Cerebellar cortex (tissue), 1 donor: ENCODE results near the gene GRK5.

Experiments
- DNase-seq: peaks from one replicate; pipeline ENCODE4 v3.0.0-alpha.2; 2015; ENCODE audit warnings: low spot score

Gene GRK5

DNA sequence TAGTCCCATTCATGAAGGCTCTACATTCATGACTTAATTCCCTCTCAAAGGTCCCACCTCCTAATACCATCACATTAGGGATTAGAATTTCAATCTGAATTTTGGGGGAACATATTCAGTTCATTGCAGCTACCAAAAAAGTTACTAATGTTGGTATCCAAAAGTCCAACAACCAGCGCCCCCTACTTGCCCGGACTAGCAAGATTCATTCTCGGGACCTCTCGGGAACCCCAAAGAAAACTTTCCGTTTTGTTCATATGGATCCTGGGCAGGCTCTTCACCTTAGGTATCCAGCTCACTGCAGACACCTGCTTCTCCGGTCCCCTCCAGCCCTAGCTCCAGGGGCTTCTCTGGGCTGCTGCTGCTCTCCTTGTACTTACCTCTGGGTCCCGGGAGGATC is 8.9 kb upstream of the GRK5 start:
- peak; percentile 37 for DNase-seq

DNA sequence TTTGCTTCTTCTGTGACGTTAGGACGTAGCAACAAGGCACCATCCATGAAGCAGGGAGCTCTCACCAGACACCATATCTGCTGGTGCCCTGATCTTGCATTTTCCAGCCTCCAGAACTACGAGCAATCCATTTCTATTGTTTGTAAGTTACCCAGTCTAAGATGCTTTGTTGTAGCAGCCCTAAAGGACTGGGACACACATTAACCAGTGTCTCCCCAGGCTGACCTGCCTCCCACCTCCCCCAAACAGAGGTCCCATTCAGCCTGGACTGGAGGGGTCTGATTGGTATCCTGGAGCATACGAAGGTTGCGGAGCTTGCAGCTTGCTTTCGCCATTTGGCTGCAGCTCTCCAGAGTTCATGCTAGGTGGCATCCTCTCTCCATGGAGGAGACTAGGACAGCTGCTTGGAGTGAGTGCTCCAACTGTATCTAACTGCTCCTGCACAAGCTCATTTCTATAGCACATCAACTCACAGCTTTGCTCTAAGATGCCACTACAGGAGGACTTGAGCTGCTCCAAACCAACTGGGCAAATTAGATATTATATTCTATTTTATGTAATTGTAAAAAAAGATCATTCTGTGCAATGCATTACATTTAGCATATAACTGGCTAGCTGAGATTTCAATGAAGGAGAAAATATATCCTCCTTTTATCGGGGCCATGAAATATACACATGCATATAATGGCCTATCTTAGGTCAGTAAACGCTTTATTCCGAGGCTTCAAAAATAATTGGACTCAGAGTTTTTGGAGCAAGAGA is 8.0 kb upstream of the GRK5 start:
- peak; percentile 90 for DNase-seq

DNA sequence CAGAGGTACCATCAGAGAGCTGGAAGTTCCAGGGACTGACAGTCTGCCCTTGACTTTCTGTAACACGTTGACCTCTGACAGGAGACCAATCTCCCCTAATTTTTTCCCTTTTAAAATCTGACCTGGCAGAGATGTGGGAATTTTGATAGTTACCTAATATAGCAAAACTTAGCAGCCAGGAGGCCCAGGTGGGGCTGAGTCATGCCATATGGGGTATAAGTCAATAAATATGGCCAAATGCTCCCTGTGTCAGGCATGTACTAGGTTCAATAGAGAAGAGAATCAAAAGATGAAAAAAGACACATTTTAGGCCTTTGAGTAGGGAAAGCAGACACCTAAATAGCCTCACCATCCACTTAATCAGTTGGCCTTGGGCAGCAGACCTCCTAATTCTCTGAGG is 6.1 kb upstream of the GRK5 start:
- no peak for DNase-seq

DNA sequence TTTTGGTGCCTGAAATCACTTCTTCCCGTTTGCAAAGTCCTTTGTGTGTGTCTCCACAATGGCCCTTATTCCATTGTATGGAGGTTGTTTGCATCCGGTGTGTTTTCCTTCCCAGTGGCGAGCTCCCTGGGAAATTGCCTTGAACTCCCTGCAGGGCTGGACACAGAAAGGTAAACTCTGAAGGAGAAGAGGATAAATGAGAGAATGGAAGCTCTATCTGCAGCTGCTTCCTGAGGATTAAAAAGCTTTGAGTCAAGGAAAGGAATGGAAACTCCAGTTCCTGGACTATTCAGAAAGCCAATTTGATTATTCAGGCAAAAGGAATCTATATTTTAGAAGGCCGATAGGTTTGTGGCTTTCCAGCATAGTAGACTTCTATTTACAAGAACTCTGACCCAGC is 4.4 kb upstream of the GRK5 start:
- DNase-seq: no peak

DNA sequence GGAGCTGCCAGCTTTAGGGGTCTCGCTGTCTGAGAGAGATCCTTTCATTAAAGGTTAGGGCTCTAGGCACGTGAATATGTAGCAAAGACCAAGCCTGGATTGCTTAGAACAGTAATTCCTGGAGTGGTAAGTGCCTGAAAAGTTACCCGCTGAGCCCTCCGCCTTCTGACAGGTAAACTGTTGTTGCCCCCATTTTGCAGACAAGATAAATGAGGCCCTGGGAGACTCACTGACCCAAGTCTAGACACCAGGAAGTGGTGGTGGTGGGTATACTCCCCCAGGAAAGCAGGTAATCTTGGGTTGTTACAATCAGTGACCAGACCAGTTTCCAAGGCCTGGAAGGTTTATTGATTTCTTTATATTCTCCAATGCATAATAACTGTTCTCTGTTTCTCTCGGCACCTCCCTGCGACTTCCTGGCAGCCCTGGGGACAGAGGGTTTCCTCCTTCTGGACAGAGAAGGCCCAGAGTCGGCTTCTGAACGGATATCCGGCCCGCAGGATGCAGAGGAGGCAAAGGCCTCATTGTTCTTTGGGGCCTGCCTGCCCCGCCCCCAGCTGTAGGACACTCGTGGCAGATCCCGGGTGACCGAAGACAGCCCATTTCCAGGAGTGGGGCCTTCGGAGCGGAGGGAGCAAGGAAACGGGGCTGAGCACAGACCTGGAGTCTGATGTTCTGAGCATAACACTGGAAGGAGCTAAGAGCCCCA is 1.3 kb upstream of the GRK5 start:
- DNase-seq: peak; percentile 23

DNA sequence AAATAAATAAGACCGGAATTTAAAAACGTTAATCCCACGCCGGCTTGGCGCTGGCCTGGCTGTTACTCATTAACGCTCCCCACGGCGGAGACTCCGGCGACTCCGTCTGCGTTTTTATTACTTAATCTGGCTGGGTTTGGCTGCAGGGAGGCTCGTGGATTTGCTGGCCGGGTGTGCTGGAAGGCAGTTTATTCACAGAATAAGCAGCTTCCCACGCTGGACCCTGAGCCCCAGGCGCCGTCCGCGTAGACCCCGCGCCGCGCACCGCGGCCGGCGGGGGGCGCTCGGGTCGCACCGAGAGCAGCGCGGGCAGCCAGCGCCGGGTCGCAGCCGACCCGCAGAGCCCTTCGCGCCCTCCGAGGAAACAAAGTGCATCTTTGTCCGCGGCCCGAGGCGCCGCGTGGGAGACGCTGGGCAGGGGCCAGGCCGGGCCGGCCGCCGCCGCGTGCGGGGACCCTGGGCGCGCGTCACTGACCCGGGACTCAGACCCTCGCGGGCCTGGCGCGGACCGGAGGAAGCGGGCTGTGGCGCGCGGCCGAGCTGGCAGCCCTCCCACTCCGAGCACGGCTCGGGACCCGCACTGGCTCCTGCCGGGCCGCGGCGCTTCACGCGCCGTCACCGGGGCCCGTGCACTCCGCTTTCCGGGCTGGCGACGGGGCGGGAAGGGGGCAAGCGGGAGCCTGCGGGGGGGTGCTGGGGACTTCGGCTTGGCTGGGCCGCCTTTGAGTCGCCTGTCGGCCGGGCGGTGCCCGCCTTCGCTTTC is 587 bp upstream of the GRK5 start:
- DNase-seq: peak; percentile 47

DNA sequence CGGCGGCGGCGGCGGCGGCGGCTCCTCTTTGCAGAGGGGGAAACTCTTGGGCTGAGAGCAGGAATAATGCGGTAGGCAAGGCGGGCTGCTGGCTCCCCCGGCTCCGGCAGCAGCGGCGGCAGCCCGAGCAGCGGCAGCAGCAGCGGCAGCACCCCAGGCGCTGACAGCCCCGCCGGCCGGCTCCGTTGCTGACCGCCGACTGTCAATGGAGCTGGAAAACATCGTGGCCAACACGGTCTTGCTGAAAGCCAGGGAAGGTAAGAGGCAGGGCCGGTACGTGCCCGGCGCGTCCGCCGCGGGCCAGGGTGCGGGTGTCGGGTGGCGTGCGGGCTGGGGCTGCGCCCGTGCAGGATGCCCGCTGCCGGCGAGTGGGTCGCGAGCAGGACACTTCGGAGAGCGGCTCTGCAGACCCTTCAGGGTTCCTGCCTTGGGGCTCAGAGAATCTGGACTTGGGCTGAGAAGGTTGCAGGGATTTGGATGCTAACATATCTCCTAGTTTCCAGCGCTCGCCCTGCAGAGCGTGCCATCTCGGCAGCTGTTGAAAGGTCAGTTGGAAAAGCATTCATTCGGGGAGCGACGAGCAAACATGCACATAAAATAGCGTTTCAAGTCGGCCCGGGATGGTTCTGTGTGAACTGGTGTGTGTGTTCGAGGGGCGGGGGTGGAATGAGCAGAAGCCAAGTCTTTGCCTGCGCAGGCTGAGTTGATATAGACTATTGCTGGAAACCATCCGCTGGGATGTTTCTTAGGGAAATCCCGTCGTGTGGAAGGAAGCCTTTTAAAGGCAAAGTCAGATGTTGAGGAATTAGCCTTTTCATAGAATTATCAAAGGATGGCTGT is 562 bp downstream of the GRK5 start:
- DNase-seq: peak; percentile 62

DNA sequence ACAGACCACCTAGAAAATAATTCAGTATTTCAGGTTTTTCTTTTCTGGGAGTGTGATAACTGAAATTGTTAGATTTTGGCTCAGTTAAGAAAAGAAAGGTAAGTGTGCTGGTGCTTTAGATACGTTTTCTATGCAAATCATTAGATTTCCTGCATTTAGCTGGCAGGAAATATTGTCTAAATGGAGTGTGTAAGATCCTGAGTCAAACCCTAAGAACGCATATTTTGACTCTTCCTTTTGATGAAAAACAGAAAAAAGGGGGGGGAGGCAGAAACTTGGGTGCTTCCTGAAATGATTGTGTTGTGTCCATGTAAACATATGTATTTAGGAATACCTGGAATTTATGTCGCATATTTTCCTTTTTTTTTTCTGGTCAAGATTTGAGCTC is 1.2 kb downstream of the GRK5 start:
- DNase-seq: no peak

DNA sequence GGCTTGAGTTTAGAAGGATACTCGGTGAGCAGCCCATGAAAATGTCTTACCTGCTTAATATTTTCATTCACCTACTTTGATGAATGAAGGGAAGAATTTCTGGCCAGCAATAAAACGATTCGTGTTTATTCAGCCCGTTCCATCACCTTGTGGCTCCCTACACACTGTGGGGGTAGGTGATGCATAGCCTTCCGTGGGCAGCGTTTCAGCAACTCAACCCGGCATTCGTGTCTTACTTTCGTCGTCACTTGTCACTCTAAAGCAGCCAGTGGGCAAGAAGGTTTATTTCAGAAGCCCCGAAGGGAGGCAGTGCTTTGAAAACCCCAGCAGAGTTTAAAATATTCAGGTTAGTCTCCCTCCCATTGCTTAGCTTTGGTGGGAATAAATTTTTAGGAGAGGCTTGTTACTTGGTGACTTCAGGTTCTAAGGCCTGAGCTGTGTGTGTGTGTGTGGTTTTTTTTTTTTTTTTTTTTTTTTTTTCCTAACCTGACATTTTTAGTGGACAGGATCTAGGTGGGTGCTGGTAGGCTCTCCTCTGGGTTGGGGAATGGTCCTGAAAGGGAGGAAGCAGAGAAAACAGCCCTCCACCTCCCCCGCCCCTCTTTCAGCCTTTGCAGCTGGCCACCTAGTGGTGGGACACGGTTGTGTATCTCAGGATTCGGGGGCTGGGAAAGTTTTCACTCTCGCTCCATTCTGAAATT is 1.8 kb downstream of the GRK5 start:
- peak; percentile 67 for DNase-seq

DNA sequence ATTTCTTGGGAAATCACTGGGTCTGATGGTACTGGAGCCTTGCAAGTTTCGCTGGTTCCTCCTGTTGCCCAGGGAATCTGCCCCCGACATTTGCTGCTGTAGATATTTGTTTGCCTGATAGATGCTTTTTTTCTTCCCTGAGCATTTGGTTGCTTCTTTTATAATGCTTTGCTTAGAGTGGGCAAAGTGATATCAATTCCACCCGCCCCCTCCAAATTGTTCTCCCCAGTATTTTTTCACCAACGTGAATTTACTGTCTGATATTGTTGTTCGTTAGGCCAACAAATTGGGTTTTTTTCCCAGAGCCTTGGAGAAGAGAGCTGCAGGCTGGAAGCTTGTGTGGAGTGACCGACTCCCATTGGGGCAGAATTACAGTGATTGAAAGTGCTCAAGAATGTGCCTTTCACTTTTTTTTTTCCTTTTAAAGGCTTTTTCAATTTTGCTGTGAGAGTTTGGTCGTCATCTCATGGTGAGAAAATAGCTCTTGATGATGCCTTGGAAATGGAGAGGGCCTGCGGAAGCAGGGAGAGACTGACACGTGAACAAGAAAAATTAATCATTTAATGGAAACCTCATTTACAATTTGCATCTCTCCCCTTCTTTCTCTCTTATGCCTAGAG is 2.5 kb downstream of the GRK5 start:
- no peak for DNase-seq

DNA sequence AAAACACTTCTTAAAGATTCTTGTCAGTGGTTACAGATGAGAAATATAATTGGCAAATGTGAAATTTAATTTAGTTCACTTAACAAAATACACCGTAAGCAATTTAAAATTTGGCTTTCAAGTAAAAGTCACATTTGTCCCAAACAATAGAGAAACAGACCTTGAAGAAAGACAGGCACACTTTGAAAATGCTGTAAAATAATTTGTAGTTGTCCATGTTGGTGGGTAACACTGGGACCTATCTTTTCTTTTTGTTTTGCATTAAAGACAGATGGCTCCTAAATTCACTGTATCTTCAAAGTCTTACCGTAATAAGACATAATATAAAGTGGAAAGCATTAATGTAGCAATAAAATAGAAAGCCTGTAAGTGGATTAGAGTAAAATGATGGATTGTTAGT is 3.3 kb downstream of the GRK5 start:
- no peak for DNase-seq

DNA sequence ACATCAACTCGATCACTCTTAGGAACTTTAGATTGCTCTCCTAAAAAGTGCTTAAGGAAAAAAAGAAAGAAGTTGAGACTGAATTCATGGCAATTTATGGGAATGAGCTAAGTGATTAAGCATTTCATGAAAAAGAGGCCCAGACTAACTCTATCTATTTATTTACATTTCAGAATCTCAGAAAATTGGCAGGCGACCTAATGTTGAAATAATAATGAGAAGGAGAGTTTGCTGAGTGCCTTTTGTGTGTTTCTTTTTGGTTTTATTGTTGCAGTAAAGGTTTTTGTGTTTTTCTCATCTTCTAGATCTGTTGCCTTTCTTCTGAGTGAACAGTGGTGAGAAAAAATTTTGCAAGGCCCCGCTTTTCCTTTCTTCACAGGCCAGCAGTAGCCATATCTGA is 3.8 kb downstream of the GRK5 start:
- no peak for DNase-seq

DNA sequence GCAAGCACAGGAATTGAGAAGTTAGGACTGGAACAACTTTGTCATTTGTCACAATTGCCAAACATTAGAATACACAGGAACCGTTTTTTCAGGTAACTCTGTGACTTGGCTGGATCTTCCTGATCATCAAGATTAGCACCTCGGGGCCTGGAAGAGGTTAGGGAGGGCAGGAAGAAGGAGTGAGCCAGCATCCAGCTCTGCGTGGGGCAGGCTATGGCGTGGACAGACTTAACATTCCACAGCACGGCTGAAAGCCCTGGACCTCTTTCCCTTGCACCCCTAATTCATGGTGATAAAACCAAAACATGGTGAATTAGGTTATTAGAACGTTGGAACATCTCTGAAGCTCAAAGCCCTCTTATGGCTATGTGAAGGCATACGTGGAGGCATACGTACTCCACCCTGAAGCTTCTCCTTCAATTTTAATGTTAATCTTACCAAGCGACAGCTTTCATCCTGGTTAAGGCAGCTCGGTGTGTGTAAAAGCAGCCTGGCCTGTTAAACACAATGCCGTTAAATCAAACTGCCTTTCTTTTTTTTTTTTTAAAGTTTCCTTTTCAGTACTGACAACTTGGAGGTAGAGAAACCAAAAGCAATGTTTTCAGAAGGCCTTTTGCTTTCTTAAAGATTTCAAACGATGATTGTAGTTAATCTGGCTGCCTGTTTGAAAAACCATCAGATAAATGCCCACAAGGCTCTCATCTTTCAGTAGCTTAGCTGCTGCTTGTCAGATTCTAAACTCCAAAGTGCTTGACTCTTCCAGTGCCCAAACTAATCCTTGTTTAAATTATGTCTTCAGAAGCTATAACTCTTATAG is 4.5 kb downstream of the GRK5 start:
- no peak for DNase-seq

DNA sequence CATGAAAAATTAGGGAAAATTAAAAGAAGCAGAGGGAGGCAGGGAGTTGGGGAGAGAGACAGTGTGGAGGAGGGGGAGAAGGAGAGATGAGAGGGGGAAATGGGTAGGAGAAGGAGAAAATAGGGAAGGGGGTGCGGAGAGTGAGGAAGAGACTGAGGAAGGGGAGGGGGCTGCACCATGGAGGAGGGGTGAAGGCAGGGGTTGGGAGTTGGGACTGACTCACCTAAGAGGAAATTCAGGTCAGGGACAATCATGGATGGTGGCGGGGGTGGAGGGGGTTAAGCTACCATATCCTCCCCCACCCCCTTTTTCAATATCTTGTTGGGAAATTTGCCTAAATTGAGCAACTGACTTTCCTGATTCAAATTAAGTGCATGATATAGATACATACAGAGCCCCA is 8.0 kb downstream of the GRK5 start:
- DNase-seq: no peak

DNA sequence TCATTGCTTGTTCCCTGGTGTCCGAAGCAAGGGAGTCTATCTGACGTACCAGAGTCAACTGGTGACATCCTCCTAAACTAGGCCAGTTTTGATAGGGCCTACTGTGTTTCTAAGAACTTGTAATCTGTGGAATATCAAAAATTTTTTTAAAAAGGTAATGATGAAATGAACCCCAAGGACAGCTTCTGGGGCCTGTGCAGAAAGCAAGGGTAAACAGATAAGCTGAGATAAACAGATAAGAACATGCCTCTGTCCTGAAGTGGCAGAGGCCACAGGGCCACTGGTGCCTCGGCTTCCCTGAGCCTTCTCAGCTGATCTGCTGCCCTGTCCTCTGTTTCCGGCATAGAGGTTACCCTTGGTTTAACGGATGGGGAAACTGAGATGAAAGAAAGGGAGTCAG is 8.8 kb downstream of the GRK5 start:
- no peak for DNase-seq

DNA sequence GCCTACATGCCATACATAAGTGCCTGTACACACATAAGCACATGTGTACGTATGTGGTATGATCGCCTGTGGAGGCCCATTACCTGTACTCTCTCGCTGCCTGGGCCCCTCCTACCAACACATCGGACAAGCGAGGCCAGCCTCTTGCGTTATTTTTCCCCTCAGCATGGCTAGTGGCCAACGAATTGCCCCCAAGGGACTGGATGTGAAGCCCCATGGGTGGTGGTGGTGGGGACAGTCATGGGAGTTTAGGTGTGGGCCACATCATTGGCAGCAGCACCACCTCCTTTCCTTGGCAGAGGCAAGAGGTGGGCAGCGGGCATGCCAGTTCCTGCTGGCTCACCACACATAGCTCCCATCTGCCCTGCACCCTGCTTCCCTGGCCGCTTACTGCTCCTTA is 10.0 kb downstream of the GRK5 start:
- no peak for DNase-seq

DNA sequence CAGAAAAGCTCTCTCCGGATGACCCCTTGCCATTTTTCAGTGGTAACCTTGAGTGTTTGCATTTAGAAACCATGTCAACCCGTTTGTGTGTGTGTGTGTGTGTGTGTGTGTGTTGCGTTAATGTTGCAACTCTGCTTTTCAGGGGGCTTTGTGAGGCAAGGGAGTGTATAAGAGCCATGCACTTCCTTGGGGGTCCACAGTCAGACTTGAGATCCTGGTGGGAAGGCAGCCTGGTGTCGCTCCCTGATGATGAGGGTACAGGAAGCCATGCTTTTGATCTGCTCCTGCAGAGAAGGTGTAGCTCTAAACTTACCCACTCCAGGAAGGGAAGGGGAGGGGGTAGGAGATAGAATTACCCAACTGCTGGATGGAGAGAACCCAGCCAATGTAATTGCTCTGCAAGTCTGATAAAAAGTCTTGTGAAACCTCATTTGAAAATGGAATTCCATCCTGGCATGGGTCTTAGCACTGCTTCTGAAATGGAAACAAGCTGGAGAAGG is 10.7 kb downstream of the GRK5 start:
- DNase-seq: no peak

DNA sequence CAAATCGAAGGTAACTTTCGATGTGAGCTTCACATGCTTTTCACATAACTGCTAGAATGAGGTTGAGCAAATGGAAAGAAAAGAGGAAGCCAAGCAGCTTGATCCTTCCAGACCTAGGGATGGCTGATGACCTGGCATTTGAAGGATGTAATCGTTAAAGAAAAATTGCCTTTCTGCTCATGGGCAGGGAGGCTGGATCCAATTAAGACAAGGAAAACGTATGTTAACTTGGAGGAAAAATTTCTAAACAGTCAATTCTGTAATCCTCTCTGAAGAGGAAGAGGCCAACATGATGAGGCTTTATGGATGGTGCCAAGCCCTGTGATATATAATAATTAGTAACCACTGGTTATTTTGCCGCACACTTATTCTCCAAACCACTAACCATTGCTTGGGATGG is 12.5 kb downstream of the GRK5 start:
- no peak for DNase-seq

DNA sequence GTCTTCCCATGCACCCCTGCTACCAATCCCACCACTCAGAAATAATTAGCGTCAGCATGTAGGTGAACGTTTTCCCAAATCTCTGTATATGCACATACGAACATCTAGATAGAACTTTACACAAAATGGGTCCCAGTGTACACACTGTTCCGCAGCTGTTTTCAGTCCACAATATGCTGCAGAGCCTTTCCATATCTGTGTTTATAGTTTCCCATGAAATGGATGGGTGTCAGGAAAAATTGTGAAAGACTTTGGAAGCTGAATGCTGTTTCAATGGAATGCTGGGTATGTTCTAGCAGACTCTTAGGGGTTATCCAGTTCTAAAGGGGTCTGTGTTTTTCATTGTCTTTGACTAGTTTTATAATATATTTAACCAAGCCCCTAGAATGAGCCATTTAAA is 13.8 kb downstream of the GRK5 start:
- DNase-seq: no peak

DNA sequence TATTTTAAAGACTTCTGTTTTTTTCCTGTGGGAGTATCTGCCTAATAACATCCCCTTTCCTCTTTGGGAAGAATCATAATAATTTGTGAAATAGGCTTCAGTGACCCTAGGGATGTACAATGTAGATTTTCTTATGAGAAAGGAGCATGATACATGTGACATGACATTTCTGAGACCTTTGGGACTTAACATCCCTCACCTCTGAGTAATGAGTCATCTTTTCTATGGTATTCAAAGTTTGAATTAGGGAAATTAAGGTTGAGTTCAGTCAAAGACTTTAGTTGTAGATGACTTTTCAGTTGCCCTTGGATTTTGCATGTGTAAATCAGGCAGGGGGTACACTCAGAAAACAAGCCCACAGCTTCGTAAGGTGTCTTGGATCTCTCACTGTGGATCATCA is 14.3 kb downstream of the GRK5 start:
- no peak for DNase-seq
